ENCODE measurements around the gene OSBPL2. TPM values are rescaled to one million over a fixed set of nuclear protein-coding genes. Genes with fewer than 3 reads are reported as not detected.

The OSBPL2 gene
- total and polyA plus RNA-seq, 12 donors = 12.6 to 55.7 (median 39.8) TPM

DNA sequence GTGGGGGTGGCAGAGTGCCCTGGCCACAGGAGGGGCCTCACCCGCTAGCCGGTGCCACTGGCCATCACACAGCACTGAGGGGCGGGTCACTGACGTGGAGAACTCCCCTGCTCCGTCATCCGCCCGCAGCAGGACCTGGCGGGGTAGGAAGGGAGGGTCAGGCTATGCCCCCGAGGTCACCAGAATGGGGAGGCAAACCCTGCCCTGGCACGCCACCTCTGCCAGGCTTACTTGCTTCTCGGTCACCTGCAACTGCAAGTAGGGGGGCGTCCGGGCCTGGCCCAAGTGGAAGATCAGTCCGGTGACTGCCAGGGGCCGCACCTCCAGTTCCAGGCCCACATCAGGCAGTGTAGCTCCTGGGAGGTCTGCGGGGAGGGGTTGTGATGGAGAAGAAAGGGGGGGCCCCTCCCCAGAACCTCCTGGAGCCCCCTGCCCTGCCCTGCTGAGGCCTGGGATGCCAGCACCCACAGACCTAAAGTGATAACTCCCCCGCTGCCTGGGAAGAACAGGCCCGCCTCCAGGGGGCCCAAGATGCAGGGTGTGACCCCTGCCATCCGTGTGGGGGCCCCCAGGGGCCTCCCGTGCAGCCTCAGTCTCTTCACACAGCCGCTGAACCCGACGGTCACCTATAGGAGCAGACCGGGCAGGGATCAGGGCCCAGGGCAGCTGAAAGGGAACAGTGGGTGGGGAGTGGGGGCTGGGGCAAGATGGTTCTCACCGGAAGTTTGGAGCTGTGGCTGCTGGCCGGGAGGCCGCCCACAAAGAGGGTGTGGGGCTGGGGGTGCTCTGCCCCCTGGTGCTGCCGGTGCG lies 71.8 kb downstream of the OSBPL2 start:
- intact Hi-C loops (cut with DNase I) = loop anchor here in 6 of 10 donors (5.0 to 10.0 kb wide), 4 partner anchors 32 to 185 kb away; no protein-coding TSS in a partner anchor
- ATAC-seq (no peak), DNase-seq (no peak)
- Histone ChIP-seq H3K27ac (no peak overlapping the region), H3K4me3 (no peak overlapping the region), H3K9me3 (no peaks in the 10 kb centered on the region), H3K4me1 (peaks cover 2 to 36% (median 11%) of the 10 kb centered on the region in 9 donors), H3K36me3 (peaks cover 10 to 95% (median 85%) of the 10 kb centered on the region in 9 donors), H3K27me3 (no peaks in the 10 kb centered on the region)
- 80 to 81% methylated on average over 29 of the region's 29 CpGs for WGBS, 2 donors
- TF ChIP-seq, protein P1, sequence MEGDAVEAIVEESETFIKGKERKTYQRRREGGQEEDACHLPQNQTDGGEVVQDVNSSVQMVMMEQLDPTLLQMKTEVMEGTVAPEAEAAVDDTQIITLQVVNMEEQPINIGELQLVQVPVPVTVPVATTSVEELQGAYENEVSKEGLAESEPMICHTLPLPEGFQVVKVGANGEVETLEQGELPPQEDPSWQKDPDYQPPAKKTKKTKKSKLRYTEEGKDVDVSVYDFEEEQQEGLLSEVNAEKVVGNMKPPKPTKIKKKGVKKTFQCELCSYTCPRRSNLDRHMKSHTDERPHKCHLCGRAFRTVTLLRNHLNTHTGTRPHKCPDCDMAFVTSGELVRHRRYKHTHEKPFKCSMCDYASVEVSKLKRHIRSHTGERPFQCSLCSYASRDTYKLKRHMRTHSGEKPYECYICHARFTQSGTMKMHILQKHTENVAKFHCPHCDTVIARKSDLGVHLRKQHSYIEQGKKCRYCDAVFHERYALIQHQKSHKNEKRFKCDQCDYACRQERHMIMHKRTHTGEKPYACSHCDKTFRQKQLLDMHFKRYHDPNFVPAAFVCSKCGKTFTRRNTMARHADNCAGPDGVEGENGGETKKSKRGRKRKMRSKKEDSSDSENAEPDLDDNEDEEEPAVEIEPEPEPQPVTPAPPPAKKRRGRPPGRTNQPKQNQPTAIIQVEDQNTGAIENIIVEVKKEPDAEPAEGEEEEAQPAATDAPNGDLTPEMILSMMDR (IDR thresholded peaks at IDR 0.05) = no peak

DNA sequence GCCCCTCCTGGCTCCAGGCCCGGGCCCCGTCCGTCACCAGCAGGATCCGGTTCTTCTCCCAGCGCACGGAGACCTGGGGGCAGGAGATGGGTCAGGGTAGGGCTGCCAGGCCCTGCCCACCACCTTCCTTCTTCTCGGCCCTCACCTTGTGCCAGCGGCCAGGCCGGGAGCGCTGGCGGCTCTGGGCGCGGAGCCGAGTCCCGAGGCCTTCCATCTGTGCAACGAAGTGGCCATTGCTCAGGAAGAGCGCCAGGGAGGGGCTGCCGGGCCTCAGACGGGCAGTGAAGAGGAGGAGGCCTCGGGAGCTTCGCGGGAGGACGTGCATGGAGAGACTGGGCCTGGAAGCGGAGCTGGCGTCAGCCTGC lies 72.4 kb downstream of the OSBPL2 start:
- DNase-seq (no peak), ATAC-seq (no peak)
- Histone ChIP-seq H3K27ac (no peak overlapping the region), H3K27me3 (no peaks in the 10 kb centered on the region), H3K9me3 (no peaks in the 10 kb centered on the region), H3K36me3 (peaks cover 10 to 95% (median 85%) of the 10 kb centered on the region in 9 donors), H3K4me1 (peaks cover 0 to 30% (median 5%) of the 10 kb centered on the region in 9 donors), H3K4me3 (no peak overlapping the region)
- WGBS, 2 donors = 81 to 83% methylated on average over 25 of the region's 25 CpGs
- TF ChIP-seq, protein P1 (IDR thresholded peaks at IDR 0.05) = no peak
- intact Hi-C loops (cut with DNase I) = loop anchor here in 3 of 10 donors (5.0 kb wide), 1 partner anchor 37 kb away; no protein-coding TSS in a partner anchor

DNA sequence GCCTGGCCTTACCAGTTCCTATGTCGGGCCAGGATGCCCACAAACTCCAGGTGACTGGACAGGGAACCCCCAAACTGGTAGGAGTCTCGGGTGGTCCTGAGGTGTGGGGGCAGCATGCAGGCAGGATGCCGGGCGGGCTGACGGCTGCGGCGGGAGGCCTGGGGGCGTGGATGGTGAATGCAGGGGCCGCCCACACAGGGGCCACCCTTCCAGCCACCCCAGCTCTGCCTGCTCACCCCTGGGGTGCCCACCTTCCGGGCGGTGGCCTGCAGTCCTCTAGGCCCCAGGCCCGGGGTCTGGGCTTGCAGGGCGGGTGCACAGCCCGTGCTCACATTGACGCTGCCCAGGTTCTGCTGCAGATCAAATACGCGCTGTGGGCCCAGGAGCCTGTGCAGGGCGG lies 72.8 kb downstream of the OSBPL2 start:
- 92 to 93% methylated on average over 18 of the region's 18 CpGs for WGBS, 2 donors
- H3K9me3 ChIP-seq = no peaks in the 10 kb centered on the region
- peaks cover 0 to 26% (median 2%) of the 10 kb centered on the region in 9 donors for H3K4me1 ChIP-seq
- H3K27ac ChIP-seq = no peak overlapping the region
- ATAC-seq (no peak), DNase-seq (no peak)
- H3K4me3 ChIP-seq = no peak overlapping the region
- peaks cover 10 to 95% (median 85%) of the 10 kb centered on the region in 9 donors for H3K36me3 ChIP-seq
- no peaks in the 10 kb centered on the region for H3K27me3 ChIP-seq
- TF ChIP-seq, protein P1 (IDR thresholded peaks at IDR 0.05) = no peak
- intact Hi-C loops (cut with DNase I) = loop anchor here in 3 of 10 donors (5.0 kb wide), 1 partner anchor 36 kb away; no protein-coding TSS in a partner anchor

DNA sequence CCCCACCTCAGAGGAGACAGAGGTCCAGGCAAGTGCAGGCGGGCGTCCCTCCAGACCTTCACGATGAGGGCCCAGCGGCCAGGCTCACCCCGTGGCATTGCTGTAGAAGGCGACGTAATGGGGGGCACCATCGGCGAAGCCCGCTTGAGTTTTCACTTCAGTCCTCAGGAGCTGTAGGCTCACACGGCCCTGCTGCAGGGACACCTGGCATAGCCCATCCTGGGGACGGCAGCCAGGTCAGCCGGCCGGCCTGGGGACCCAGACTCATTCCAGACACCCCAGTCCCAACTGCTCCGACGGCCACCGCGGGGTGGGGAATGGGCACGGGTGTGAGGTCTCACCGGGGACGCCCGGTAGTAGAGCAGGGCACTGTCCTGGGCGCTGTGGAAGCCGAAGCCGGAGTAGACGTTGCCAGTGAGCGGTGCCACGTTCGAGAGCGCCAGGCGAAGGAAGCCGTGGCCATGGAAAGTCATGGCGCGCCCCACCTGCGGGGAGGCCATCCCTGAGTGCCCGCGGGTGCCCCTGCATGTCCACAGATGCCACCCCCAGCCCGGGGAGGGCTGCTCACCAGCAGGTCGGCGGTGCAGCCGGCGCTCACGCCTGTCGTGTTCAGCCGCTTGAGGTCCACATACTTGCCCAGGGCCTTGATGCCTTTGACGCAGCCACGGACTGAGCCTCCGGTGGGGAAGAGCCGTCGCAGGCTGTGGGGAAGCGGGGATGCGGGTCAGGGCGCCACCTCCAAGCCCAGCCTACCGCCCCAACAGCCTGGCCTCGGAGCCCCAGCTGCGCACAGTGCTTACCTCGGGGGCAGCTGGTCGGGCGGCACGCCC lies 73.7 kb downstream of the OSBPL2 start:
- intact Hi-C loops (cut with DNase I) = loop anchor here in 3 of 10 donors (5.0 kb wide), 1 partner anchor 35 kb away; no protein-coding TSS in a partner anchor
- Histone ChIP-seq H3K4me3 (no peak overlapping the region), H3K27me3 (no peaks in the 10 kb centered on the region), H3K36me3 (peaks cover 15 to 95% (median 85%) of the 10 kb centered on the region in 9 donors), H3K9me3 (no peaks in the 10 kb centered on the region), H3K4me1 (peaks cover 0 to 17% (median 2%) of the 10 kb centered on the region in 9 donors), H3K27ac (no peak overlapping the region)
- no peak for ATAC-seq
- DNase-seq = no peak
- TF ChIP-seq, protein P1 (IDR thresholded peaks at IDR 0.05) = no peak
- 93 to 94% methylated on average over 60 of the region's 60 CpGs for WGBS, 2 donors
